Activated CD4-positive, alpha-beta T cell treated with anti-CD3 and anti-CD28 coated beads, Interleukin-2, amount 50 U/mL, for 4 hours (primary cell): ENCODE results near the gene MAP2K7.
"Not testable (repeated sequence)": the region's sequence is repeated elsewhere in the genome, so short reads cannot be mapped to it uniquely, and the experiment has no call there.

ENCODE experiments used
- DNase-seq, 2 experiments: peaks; one replicate each; pipeline ENCODE4 v3.0.0-alpha.2; 2020

The MAP2K7 gene

GRCh38 chr19:7932276-7932929 lies 28.7 kb downstream of the MAP2K7 start:
- no peak for DNase-seq

DNA sequence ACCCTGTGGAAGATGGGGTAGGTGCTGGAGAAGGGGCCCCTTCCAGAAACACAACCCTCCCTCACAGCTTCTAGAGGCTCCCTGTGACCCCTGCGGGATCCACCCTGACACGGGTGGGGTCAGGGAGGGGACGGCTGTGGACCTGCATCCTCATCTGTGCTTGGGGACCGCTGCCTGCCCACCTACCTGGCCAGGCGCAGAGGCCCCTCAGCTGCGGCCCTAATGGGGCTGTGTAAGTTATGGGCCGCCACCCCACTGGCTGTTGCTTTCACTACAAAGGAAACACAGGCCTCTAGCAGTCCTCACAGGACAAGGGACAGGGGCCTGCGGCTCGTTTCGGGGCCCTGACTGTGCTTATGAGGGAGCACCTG lies 29.2 kb downstream of the MAP2K7 start:
- DNase-seq: no peak

DNA sequence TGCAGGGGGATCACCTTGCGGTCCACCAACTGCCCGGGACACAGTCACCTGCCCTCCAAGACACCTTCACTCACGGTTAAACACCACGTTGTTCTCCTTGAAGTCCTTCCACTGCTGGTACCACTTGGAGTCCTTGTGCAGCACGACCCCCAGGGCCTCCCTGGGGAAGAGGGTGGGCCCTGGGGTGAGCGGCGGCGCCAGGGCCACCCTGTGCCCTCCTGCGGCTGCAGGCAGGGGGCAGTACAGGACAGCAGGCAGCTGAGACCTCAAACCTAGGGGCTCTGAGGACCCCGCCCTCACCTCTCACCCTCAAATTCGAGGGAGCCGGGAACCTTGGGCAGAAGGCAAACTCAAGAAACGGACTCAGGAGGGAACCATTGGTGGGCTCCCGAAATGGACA lies 29.7 kb downstream of the MAP2K7 start:
- DNase-seq: no peak

- no peak for DNase-seq
Observed at GRCh38 chr19:7933828-7934725, 30.4 kb downstream of the MAP2K7 start.

DNA sequence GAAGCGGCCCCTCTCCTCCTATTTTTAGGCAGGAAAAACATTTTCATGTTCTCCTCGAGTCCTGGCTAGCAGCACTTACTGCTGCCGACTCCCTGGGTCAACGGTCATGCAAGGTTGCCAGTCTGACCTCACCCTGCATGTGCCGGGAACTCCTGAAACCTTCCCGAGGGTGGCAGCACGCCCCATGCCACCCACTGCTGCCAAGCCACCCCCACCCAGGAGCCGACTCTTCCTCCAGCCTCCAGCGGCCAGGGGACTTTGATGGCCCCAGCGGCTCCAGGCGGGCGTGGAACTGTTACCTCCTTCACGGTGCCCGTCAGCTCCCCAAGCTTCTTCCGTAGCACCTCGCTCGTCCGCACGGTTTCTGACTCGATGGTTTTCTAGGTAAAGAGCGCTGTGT lies 31.1 kb downstream of the MAP2K7 start:
- DNase-seq: no peak

GRCh38 chr19:7940841-7941240 lies 37.2 kb downstream of the MAP2K7 start:
- no peak for DNase-seq

- no peak for DNase-seq
Observed at GRCh38 chr19:7941895-7942596, 38.4 kb downstream of the MAP2K7 start.

DNA sequence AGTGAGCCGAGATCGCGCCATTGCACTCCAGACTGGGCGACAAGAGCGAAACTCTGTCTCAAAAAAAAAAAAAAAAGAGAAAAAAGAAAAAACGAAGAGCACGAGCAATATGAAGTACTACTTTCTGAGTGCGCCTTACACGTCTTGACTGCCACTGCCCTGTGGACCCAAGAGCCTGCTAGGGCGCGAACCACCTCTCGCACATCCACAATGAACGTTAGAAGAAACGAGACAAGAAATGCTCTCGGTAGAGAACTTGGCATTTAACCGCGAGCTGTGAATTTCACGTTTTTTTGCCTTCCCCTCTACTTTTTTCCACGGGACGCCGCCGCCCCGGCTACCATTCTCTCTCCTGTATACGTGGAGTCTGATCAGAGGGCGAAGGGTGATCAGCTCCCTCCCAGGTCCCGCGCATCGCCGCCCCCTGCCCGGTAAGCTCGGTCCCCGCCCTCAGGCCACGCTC lies 39.3 kb downstream of the MAP2K7 start:
- peak in 1 of 2 experiments; percentile 30 for DNase-seq

GRCh38 chr19:7943444-7944176 lies 39.9 kb downstream of the MAP2K7 start, which contains the start of gene TIMM44:
Gene TIMM44, minus strand, starts transcription at chr19:7943666. Its CDS starts 15 bp downstream, at chr19:7943651.
- DNase-seq: peak; percentile 98

- DNase-seq: peak; percentile 87 to 88
Observed at GRCh38 chr19:7944177-7944761, 40.6 kb downstream of the MAP2K7 start.

- DNase-seq: no peak
Observed at GRCh38 chr19:7947939-7948338, 44.3 kb downstream of the MAP2K7 start.

DNA sequence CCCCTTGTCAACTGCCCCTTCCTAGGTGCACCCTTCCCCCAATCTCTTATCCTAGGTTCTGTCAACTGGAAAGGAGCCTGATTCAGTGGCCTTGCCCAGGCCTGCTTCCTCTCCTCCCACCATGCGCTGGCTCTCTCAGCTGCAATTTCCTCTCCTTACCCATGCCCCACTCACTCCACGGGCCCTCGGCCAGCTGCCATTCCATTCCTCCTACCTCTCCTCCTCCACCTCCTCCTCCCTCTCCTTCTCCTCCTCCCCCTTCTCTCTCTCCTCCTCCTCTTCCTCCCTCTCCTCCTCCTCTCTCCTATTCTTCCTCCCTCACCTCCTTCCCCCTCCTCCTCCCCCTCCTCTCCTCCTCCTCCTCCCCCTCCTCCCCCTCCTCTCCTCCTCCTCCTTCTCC lies 49.4 kb downstream of the MAP2K7 start:
- no peak for DNase-seq

DNA sequence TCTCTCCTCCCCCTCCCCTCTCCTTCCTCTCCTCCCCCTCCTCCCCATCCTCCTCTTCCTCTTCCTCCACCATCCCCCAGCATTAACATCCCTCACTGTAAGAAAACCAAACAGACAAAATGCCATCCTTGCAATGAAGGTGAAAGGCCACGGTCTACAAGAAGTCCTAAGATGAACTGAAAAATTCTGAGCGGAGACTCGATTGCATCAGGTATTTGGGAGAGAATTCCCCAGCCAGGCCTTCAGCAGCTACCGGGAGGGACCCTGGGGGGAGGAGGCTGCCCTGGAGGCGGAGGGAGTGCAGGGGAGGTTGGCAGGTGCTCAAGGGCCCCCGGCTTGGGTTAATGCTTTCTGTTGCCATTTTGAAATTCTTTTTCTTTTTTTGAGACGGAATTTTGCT lies 49.9 kb downstream of the MAP2K7 start:
- DNase-seq: no peak

DNA sequence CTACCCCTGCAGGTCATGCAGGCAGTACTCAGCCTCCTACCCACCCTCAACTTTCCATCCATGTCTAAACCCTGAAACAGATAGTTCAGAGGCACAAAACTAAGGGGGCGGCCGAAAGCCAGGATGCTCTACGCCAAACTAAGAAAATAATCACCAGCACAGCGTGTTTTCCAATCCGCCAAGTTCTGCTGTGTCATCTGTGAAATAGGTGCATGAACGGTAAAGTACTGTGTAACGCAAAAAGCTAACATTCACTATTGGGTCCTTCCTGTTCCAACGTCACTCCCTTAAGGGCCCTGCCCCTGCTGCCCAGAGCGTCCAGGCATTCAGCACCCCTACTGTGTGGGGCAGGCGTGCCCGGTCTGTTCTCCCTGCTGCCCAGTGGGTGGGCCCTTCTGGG lies 52.0 kb downstream of the MAP2K7 start:
- no peak for DNase-seq

- DNase-seq: no peak
Observed at GRCh38 chr19:7959211-7959610, 55.5 kb downstream of the MAP2K7 start.

DNA sequence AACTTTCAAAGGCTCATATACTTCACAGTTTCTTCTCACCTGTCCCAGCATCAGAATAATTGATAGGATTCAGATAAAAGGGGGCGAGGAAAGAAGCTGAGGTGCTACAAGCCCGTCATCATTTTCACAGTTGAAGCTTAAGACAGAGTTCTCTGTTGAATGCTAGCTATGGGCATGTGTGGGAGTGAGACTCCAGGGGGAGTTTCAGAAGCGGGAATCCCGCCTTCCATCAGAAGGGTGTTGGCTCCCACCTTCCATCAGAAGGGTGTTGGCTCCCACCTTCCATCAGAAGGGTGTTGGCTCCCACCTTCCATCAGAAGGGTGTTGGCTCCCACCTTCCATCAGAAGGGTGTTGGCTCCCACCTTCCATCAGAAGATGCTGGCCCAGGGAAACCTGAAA lies 57.4 kb downstream of the MAP2K7 start:
- DNase-seq: not testable (repeated sequence)

DNA sequence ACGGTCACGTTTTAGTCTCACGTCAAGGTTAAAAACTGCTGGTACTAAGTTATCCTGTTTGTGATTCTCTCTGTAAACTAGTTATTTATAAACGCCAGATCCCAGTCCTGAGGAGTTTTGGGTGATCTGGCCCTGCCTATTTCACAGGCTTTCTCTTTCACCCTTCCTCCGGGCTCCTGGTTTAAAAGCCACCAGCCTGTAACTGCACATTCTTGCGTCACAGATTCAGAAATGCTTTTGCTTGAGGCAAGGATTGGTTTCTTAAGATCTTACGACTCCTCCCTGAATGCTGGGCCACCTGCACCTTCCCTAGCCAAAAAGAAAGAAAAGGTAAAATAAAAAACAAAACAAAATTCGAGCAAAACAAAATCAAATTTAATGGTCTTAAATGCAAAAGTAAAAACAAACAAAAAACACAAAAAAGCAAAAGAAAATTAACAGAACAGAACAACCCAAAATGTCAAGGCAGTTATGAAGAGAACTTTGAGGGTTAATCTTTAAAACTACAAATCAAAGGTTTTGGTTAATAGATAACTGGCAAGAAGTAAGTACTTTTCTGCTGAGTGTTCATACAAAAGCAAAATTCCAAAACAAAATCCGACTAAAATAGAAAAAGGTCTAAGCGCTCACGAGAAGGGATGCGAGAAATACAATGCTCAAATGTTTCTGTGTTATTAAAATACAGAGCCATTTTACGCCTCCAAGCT lies 58.4 kb downstream of the MAP2K7 start:
- no peak for DNase-seq

DNA sequence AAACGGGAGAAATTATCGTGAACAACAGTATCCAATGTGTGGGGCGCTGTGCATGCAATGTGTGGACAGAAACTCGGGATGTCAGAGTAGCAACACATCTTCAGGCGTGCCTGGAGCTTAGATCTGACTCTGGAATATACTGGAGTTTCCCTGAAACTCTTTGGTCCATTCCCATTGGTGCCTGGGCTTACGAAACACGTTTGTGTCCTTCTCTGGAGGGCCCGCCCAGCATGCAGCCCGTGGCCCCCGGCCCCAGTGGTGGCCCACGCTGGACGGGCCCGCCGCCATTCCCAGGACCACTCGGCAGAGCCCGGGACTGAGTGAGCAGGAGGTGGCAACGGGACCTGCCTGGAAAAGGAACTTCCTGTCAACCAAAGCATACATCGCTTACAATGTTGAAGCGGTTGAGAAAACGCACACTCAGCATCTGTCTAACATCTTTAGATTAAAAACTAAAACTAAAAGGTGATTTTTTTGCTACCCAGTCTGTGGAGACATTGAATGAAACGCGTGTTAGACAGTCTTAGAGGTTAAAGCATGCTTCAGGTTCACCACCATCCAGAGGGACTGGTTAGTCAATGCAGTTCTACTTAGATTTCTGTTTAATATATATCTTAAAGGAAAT lies 59.1 kb downstream of the MAP2K7 start:
- DNase-seq: no peak

DNA sequence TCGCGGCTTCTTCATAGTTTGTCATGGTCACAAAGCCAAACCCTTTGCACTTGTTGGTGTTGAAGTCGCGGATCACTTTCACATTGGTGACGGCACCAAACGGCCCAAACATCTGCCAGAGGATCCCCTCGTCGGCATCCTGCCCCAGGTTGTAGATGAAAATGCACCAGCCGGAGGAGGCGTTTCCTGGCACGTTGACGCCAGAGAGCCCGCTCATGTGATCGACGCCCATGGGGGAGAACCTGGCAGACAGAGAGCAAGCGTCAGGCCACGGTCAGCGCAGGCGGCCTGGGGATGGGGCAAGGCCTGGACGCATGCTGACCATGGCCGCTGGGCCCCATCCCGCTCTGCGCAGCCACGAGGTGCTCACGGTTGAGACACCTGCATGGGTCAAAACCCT lies 59.9 kb downstream of the MAP2K7 start:
- no peak for DNase-seq
